ENCODE data around the gene JAKMIP1.
A peak's percentile ranks its signal among the peaks of the same experiment; 100 is the strongest.

The JAKMIP1 gene

GRCh38 chr4:6093671-6094070, 106.7 kb downstream of the JAKMIP1 start:
- Mint-ChIP-seq H3K36me3 (ENCODE audit: low read depth) (no peaks in the 10 kb centered on the region), H3K27me3 (ENCODE audit: low read depth, poor library complexity) (peaks cover 51% of the 10 kb centered on the region), H3K4me1 (no peaks in the 10 kb centered on the region), H3K27ac (no peak overlapping the region), H3K4me3 (no peak overlapping the region), H3K9me3 (no peaks in the 10 kb centered on the region)
- DNase-seq, result no peak
- TF ChIP-seq CTCF (IDR thresholded peaks at IDR 0.05), result no peak

GRCh38 chr4:6092971-6093370, 107.4 kb downstream of the JAKMIP1 start:
- no peak overlapping the region for H3K4me3 Mint-ChIP-seq
- DNase-seq, result no peak
- peaks cover 7% of the 10 kb centered on the region for H3K4me1 Mint-ChIP-seq
- H3K27ac Mint-ChIP-seq, result no peak overlapping the region
- peaks cover 50% of the 10 kb centered on the region for H3K27me3 Mint-ChIP-seq (ENCODE audit: low read depth, poor library complexity)
- H3K36me3 Mint-ChIP-seq (ENCODE audit: low read depth), result no peaks in the 10 kb centered on the region
- no peaks in the 10 kb centered on the region for H3K9me3 Mint-ChIP-seq
- no peak for TF ChIP-seq CTCF (IDR thresholded peaks at IDR 0.05)

- H3K9me3 Mint-ChIP-seq, result no peaks in the 10 kb centered on the region
- H3K4me3 Mint-ChIP-seq, result no peak overlapping the region
- peaks cover 9% of the 10 kb centered on the region for H3K4me1 Mint-ChIP-seq
- no peak overlapping the region for H3K27ac Mint-ChIP-seq
- DNase-seq, result no peak
- peaks cover 45% of the 10 kb centered on the region for H3K27me3 Mint-ChIP-seq (ENCODE audit: low read depth, poor library complexity)
- no peaks in the 10 kb centered on the region for H3K36me3 Mint-ChIP-seq (ENCODE audit: low read depth)
- TF ChIP-seq CTCF (IDR thresholded peaks at IDR 0.05), result no peak
Observed at GRCh38 chr4:6092131-6092530, 108.2 kb downstream of the JAKMIP1 start.

- no peak overlapping the region for H3K4me3 Mint-ChIP-seq
- H3K4me1 Mint-ChIP-seq, result peaks cover 14% of the 10 kb centered on the region
- no peak for DNase-seq
- peaks cover 36% of the 10 kb centered on the region for H3K27me3 Mint-ChIP-seq (ENCODE audit: low read depth, poor library complexity)
- no peak for TF ChIP-seq CTCF (IDR thresholded peaks at IDR 0.05)
- no peaks in the 10 kb centered on the region for H3K36me3 Mint-ChIP-seq (ENCODE audit: low read depth)
- H3K9me3 Mint-ChIP-seq, result no peaks in the 10 kb centered on the region
- H3K27ac Mint-ChIP-seq, result no peak overlapping the region
Observed at GRCh38 chr4:6090931-6091330, 109.4 kb downstream of the JAKMIP1 start.

- peaks cover 15% of the 10 kb centered on the region for H3K4me1 Mint-ChIP-seq
- H3K9me3 Mint-ChIP-seq, result peaks cover 7% of the 10 kb centered on the region
- no peak for TF ChIP-seq CTCF (IDR thresholded peaks at IDR 0.05)
- H3K27me3 Mint-ChIP-seq (ENCODE audit: low read depth, poor library complexity), result peaks cover 32% of the 10 kb centered on the region
- no peaks in the 10 kb centered on the region for H3K36me3 Mint-ChIP-seq (ENCODE audit: low read depth)
- no peak overlapping the region for H3K27ac Mint-ChIP-seq
- no peak for DNase-seq
- no peak overlapping the region for H3K4me3 Mint-ChIP-seq
Observed at GRCh38 chr4:6088950-6089349, 111.4 kb downstream of the JAKMIP1 start.

- Mint-ChIP-seq H3K27ac (no peak overlapping the region), H3K9me3 (peaks cover 7% of the 10 kb centered on the region), H3K4me1 (peaks cover 15% of the 10 kb centered on the region), H3K27me3 (ENCODE audit: low read depth, poor library complexity) (peaks cover 23% of the 10 kb centered on the region), H3K36me3 (ENCODE audit: low read depth) (no peaks in the 10 kb centered on the region), H3K4me3 (no peak overlapping the region)
- peak; percentile 56 for DNase-seq
- peak; percentile 67 for TF ChIP-seq CTCF (IDR thresholded peaks at IDR 0.05)
Observed at GRCh38 chr4:6087669-6088341, 112.5 kb downstream of the JAKMIP1 start.
